Esophagus squamous epithelium (tissue), 5 donors: ENCODE data around the gene KCNH4. TPM values are rescaled to one million over a fixed set of nuclear protein-coding genes. Genes with fewer than 3 reads are reported as not detected.

Experiments used
- DNase-seq: peaks from one replicate; lab custom pipeline; 2025; lab: John Stamatoyannopoulos, UW
- H3K27ac ChIP-seq, 4 donors: fragments of 200-600 bp; sonication (generic); one replicate each; pipeline ENCODE4 v1.5.1; 2016 to 2019; ENCODE audit warnings: mild to moderate bottlenecking in 1 of 4
- H3K27me3 ChIP-seq, 4 donors: fragments of 200-600 bp; sonication (generic); 1 replicate in 3 of 4; 2 replicates in 1 of 4; pipeline versions ENCODE4 v1.5.1 to v1.6.0; 2017 to 2021; ENCODE audit warnings: antibody characterized with exemption in 1 of 4
- H3K36me3 ChIP-seq, 3 donors: fragments of 200-600 bp; sonication (generic); one replicate each; pipeline ENCODE4 v1.5.1; 2016 to 2019
- H3K4me1 ChIP-seq, 3 donors: fragments of 200-600 bp; sonication (generic); one replicate each; pipeline ENCODE4 v1.5.1; 2017 to 2019
- H3K4me3 ChIP-seq, 4 donors: fragments of 200-600 bp; sonication (generic); 1 replicate in 3 of 4; 2 replicates in 1 of 4; pipeline ENCODE4 v1.5.1; 2016 to 2019; ENCODE audit warnings: mild to moderate bottlenecking in 2 of 4, moderate library complexity in 1 of 4
- H3K9me3 ChIP-seq, 3 donors: fragments of 200-600 bp; sonication (generic); one replicate each; pipeline ENCODE4 v1.5.1; 2016 to 2019
- CTCF ChIP-seq, 6 experiments: fragments of 450-650 bp in 4 of 6; fragments of 200-600 bp in 2 of 6; sonication (generic) in 2 of 6; IDR thresholded peaks; one replicate each; pipeline ENCODE4 v1.5.1; 2016 to 2019; ENCODE audit warnings: antibody characterized with exemption in 6 of 6, mild to moderate bottlenecking in 4 of 6, moderate library complexity in 4 of 6
- POLR2A ChIP-seq, 4 donors: fragments of 450-650 bp; IDR thresholded peaks; one replicate each; pipeline ENCODE4 v1.6.1; 2017; ENCODE audit warnings: antibody characterized with exemption in 4 of 4, mild to moderate bottlenecking in 4 of 4, moderate library complexity in 3 of 4
- WGBS, 2 donors: methylation state at CpG; one replicate each; pipeline ENCODE4 v1.1.5; 2018; 5-methylcytosine and 5-hydroxymethylcytosine counted together
- intact Hi-C: fragments of 100-400 bp; cut with DNase I; formaldehyde crosslinking; loops from one replicate; pipeline ENCODE4 v1.15.0; 2022
- total RNA-seq, 4 donors: library from RNA; depleted of rRNA; stranded (reverse); fragments of >200 nt; gene quantifications; one replicate each; pipeline ENCODE4 v1.1.0, GENCODE V29; 2016
- donor health status: DM: yes; HTN: yes; CAD: no.

Gene KCNH4
- total RNA-seq, 4 donors from 2014 or later = under 0.01 to 0.09 TPM; not detected in 2

GRCh38 chr17:42118126-42118510, 62.8 kb downstream of the KCNH4 start:
- no peak for TF ChIP-seq CTCF (IDR thresholded peaks at IDR 0.05)
- TF ChIP-seq POLR2A (IDR thresholded peaks at IDR 0.05) = no peak
- H3K27me3 ChIP-seq = no peaks in the 10 kb centered on the region
- no peak for DNase-seq
- 86 to 100% methylated on average over 2 of the region's 4 CpGs for WGBS, 2 donors
- H3K27ac ChIP-seq = no peak overlapping the region
- H3K4me3 ChIP-seq = no peak overlapping the region
- H3K36me3 ChIP-seq = peaks cover 0 to 59% (median 11%) of the 10 kb centered on the region in 3 donors
- H3K4me1 ChIP-seq = peaks cover 20 to 81% (median 28%) of the 10 kb centered on the region in 3 donors
- no peaks in the 10 kb centered on the region for H3K9me3 ChIP-seq
- intact Hi-C loops = loop anchor here (5.0 kb wide), 1 partner anchor 51 kb away; no protein-coding TSS in a partner anchor

GRCh38 chr17:42117397-42118125, 63.4 kb downstream of the KCNH4 start:
- no peak overlapping the region for H3K27ac ChIP-seq
- 85 to 88% methylated on average over 18 of the region's 30 CpGs for WGBS, 2 donors
- H3K4me1 ChIP-seq = peaks cover 22 to 81% (median 33%) of the 10 kb centered on the region in 3 donors
- peaks cover 0 to 59% (median 11%) of the 10 kb centered on the region in 3 donors for H3K36me3 ChIP-seq
- no peak overlapping the region for H3K4me3 ChIP-seq
- H3K9me3 ChIP-seq = no peaks in the 10 kb centered on the region
- H3K27me3 ChIP-seq = no peaks in the 10 kb centered on the region
- DNase-seq = no peak
- intact Hi-C loops = loop anchor here (5.0 kb wide), 1 partner anchor 50 kb away; no protein-coding TSS in a partner anchor
- TF ChIP-seq POLR2A (IDR thresholded peaks at IDR 0.05) (no peak), CTCF (IDR thresholded peaks at IDR 0.05) (no peak)

- TF ChIP-seq POLR2A (IDR thresholded peaks at IDR 0.05) (no peak), CTCF (IDR thresholded peaks at IDR 0.05) (peak; percentile 69 to 90 (median 88))
- H3K9me3 ChIP-seq = no peaks in the 10 kb centered on the region
- H3K36me3 ChIP-seq = peaks cover 0 to 59% (median 11%) of the 10 kb centered on the region in 3 donors
- intact Hi-C loops = loop anchor here (5.0 kb wide), 1 partner anchor 50 kb away; no protein-coding TSS in a partner anchor
- 18 to 24% methylated on average over 8 to 10 of the region's 18 CpGs for WGBS, 2 donors
- peak; percentile 42 for DNase-seq
- no peak overlapping the region for H3K4me3 ChIP-seq
- H3K27me3 ChIP-seq = no peaks in the 10 kb centered on the region
- H3K27ac ChIP-seq = no peak overlapping the region
- H3K4me1 ChIP-seq = peaks cover 21 to 76% (median 28%) of the 10 kb centered on the region in 3 donors
Measured at GRCh38 chr17:42116705-42117396, 64.1 kb downstream of the KCNH4 start.

GRCh38 chr17:42114118-42114517, 66.8 kb downstream of the KCNH4 start:
- Histone ChIP-seq H3K27me3 (no peaks in the 10 kb centered on the region), H3K36me3 (peaks cover 0 to 56% (median 11%) of the 10 kb centered on the region in 3 donors), H3K27ac (peak overlapping the region in 1 of 4 donors; percentile 4), H3K4me3 (no peak overlapping the region), H3K9me3 (no peaks in the 10 kb centered on the region), H3K4me1 (peaks cover 20 to 64% (median 23%) of the 10 kb centered on the region in 3 donors)
- intact Hi-C loops = no loop called here
- WGBS, 2 donors = 83% methylated on average over 8 of the region's 9 CpGs; no CpG with 5 or more reads in 1 of the 2 donors
- no peak for DNase-seq
- TF ChIP-seq CTCF (IDR thresholded peaks at IDR 0.05) (no peak), POLR2A (IDR thresholded peaks at IDR 0.05) (no peak)
